ENCODE results near the gene RBM20.
"Not testable (repeated sequence)": the region's sequence is repeated elsewhere in the genome, so short reads cannot be mapped to it uniquely, and the experiment has no call there.

The RBM20 gene

GRCh38 chr10:110636572-110636931 lies 7.6 kb upstream of the RBM20 start:
- no peak overlapping the region for H3K4me3 ChIP-seq (ENCODE audit: low read length)
- DNase-seq (ENCODE audit: low read depth): no peak
- no peak for TF ChIP-seq CTCF (conservative IDR thresholded peaks at IDR 0.05; ENCODE audit: low read depth, low read length)

DNA sequence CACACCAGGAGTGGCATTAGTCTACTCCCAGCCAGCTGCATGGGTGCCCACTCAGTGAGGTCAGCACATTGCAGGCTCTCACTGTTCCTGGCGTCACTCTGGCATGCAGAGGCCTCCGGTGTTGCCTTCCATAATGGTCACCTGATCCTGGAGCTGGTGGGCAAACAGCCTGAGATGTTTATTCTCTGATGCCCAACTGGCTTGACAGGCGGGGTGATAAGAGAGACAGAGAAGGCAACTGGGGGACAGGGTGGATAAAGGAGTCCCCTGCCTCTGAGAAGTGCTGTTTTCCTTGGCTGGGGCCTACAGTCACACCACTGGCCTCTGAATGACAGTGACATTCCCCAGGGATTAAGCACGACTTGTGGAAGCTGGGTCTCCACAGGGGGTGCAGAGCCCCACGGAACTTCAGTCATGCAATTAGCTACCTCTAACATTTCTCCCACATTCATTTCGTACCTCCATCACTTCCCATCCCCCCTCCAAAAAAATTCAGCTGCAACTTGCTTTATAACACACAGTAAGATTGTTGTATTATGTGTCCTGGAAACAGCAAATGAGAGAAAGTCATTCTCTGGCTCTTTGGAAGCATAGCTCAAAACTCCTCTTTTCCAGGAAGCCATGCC lies 7.1 kb upstream of the RBM20 start:
- no peak for TF ChIP-seq CTCF (conservative IDR thresholded peaks at IDR 0.05; ENCODE audit: low read depth, low read length)
- DNase-seq (ENCODE audit: low read depth): no peak

DNA sequence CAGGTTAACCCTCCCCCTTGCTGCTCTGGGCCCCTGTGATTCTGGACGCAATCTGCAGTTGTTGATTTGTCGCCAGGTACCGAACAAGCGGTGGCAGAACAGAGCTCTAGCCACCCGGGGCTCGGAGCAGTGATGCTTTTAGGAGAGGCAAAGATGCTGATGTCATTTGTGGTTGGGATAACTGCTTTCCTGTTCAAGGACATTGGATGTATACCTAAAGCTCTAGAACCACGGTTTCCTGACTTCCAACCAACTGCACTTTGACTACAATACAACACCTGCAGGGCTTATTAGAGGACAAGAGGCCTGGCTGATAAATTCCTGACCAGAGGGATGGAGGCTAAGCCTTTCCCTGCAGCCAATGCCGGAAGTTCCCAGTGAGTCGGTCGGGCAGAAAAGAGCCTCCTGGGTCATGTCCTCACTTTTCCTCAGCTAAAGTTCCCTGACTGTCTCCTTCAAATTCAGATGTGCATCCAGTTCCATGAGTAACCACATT lies 6.5 kb upstream of the RBM20 start:
- TF ChIP-seq CTCF (conservative IDR thresholded peaks at IDR 0.05; ENCODE audit: low read depth, low read length): no peak
- no peak overlapping the region for H3K4me3 ChIP-seq (ENCODE audit: low read length)
- DNase-seq (ENCODE audit: low read depth): no peak

More for the DNA sequence above, 7.1 kb upstream of the RBM20 start:
- H3K4me3 ChIP-seq (ENCODE audit: low read length): no peak overlapping the region

- no peak for TF ChIP-seq CTCF (conservative IDR thresholded peaks at IDR 0.05; ENCODE audit: low read depth, low read length)
- DNase-seq (ENCODE audit: low read depth): no peak
- no peak overlapping the region for H3K4me3 ChIP-seq (ENCODE audit: low read length)
Observed at GRCh38 chr10:110638319-110638718, 5.8 kb upstream of the RBM20 start.

- not testable (repeated sequence) for H3K4me3 ChIP-seq (ENCODE audit: low read length); DNase-seq (ENCODE audit: low read depth)
Observed at GRCh38 chr10:110639046-110639445, 5.1 kb upstream of the RBM20 start.

DNA sequence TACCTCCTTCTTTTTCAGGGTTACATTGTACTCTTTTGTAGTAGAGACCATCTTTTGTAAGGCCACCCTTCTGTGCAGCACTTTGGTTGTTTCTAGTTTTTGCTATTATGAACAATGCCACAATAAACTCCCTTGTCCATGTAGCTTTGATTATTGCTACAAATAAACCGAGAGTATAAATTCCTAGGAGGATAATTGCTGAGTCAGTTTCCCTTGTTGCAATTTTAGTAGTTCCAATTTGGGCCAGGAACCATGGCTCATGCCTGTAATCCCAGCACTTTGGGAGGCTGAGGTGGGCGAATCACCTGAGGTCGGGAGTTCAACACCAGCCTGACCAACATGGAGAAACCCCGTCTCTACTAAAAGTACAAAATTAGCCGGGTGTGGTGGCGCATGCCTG lies 4.3 kb upstream of the RBM20 start:
- DNase-seq (ENCODE audit: low read depth); H3K4me3 ChIP-seq (ENCODE audit: low read length): not testable (repeated sequence)

- H3K4me3 ChIP-seq (ENCODE audit: low read length): no peak overlapping the region
- no peak for DNase-seq (ENCODE audit: low read depth)
- TF ChIP-seq CTCF (conservative IDR thresholded peaks at IDR 0.05; ENCODE audit: low read depth, low read length): no peak
Observed at GRCh38 chr10:110641256-110641655, 2.9 kb upstream of the RBM20 start.

- TF ChIP-seq CTCF (conservative IDR thresholded peaks at IDR 0.05; ENCODE audit: low read depth, low read length): no peak
- no peak overlapping the region for H3K4me3 ChIP-seq (ENCODE audit: low read length)
- no peak for DNase-seq (ENCODE audit: low read depth)
Observed at GRCh38 chr10:110642204-110643034, 1.7 kb upstream of the RBM20 start.

All from retinal pigment epithelial cell (primary cell).